ENCODE measurements around the gene FKTN.

Gene FKTN

GRCh38 chr9:105633411-105633810 is 75.5 kb downstream of the FKTN start:
- DNase-seq: no peak

GRCh38 chr9:105636331-105636730 is 78.4 kb downstream of the FKTN start:
- DNase-seq: no peak

- DNase-seq: no peak
Observed at GRCh38 chr9:105637787-105638395, 80.0 kb downstream of the FKTN start.

- DNase-seq: no peak
Observed at GRCh38 chr9:105639936-105640335, 82.0 kb downstream of the FKTN start.

GRCh38 chr9:105643795-105644194 is 85.9 kb downstream of the FKTN start:
- no peak for DNase-seq

- DNase-seq: peak; percentile 53
Observed at GRCh38 chr9:105646879-105647594, 89.1 kb downstream of the FKTN start.

- peak; percentile 88 for DNase-seq
Observed at GRCh38 chr9:105647595-105648349, 89.8 kb downstream of the FKTN start.

- DNase-seq: no peak
Observed at GRCh38 chr9:105651806-105652205, 93.9 kb downstream of the FKTN start.

GRCh38 chr9:105656131-105656921 is 98.4 kb downstream of the FKTN start:
- DNase-seq: peak; percentile 17

- DNase-seq: no peak
Observed at GRCh38 chr9:105658351-105658750, 100.4 kb downstream of the FKTN start.

GRCh38 chr9:105661011-105661410 is 103.1 kb downstream of the FKTN start:
- DNase-seq: no peak

GRCh38 chr9:105662184-105663104 is 104.5 kb downstream of the FKTN start, which contains the start of gene TAL2:
TSS of gene TAL2 (plus strand) at chr9:105662457. CDS start at chr9:105662497, 40 bp downstream.
- no peak for DNase-seq

GRCh38 chr9:105663914-105664313 is 106.0 kb downstream of the FKTN start:
- DNase-seq: no peak

GRCh38 chr9:105667867-105668266 is 109.9 kb downstream of the FKTN start:
- no peak for DNase-seq

GRCh38 chr9:105670315-105670714 is 112.4 kb downstream of the FKTN start:
- DNase-seq: no peak

- DNase-seq: no peak
Observed at GRCh38 chr9:105670775-105671174, 112.8 kb downstream of the FKTN start.

- DNase-seq: peak; percentile 21
Observed at GRCh38 chr9:105672711-105673234, 114.8 kb downstream of the FKTN start.

- DNase-seq: no peak
Observed at GRCh38 chr9:105673850-105674387, 116.0 kb downstream of the FKTN start.

- DNase-seq: no peak
Observed at GRCh38 chr9:105676351-105676923, 118.5 kb downstream of the FKTN start.

GRCh38 chr9:105678163-105678562 is 120.2 kb downstream of the FKTN start:
- DNase-seq: no peak

- no peak for DNase-seq
Observed at GRCh38 chr9:105678781-105679180, 120.8 kb downstream of the FKTN start.
